BLaER1 treated with 17β-estradiol and CSF1 and Interleukin-3, amounts not matched to agents 10 nM and 100 nM (cell line): Measurements from ENCODE around the gene FAF1.

Experiments used
- H3K27ac ChIP-seq, 11 experiments: shearing (Covaris generic); formaldehyde crosslinking; 2 replicates each; pipeline ENCODE4 v1.8.1; 2022
- H3K27me3 ChIP-seq, 11 experiments: shearing (Covaris generic); formaldehyde crosslinking; 2 replicates each; pipeline ENCODE4 v1.8.1; 2022
- H3K36me3 ChIP-seq, 11 experiments: shearing (Covaris generic); formaldehyde crosslinking; 2 replicates each; pipeline ENCODE4 v1.8.1; 2022
- H3K4me1 ChIP-seq, 10 experiments: shearing (Covaris generic); formaldehyde crosslinking; 2 replicates each; pipeline ENCODE4 v1.8.1; 2022
- H3K4me2 ChIP-seq, 11 experiments: shearing (Covaris generic); formaldehyde crosslinking; 2 replicates each; pipeline ENCODE4 v1.8.1; 2022
- H3K4me3 ChIP-seq, 10 experiments: shearing (Covaris generic); formaldehyde crosslinking; 2 replicates each; pipeline ENCODE4 v1.8.1; 2022
- H3K9ac ChIP-seq, 11 experiments: shearing (Covaris generic); formaldehyde crosslinking; 2 replicates each; pipeline ENCODE4 v1.8.1; 2022
- H3K9me3 ChIP-seq, 11 experiments: shearing (Covaris generic); formaldehyde crosslinking; replicated peaks in 1 of 11; 2 replicates each; pipeline ENCODE4 v1.8.1; 2022
- H4K20me1 ChIP-seq, 11 experiments: shearing (Covaris generic); formaldehyde crosslinking; 2 replicates each; pipeline ENCODE4 v1.8.1; 2022
- Cebpa-rat ChIP-seq, 11 experiments: shearing (Covaris generic); IDR thresholded peaks; 2 replicates each; pipeline ENCODE4 v1.8.1; 2022

The FAF1 gene

GRCh38 chr1:50634251-50634650 lies 325.8 kb downstream of the FAF1 start:
- Histone ChIP-seq H3K9ac (no peak overlapping the region), H3K27ac (no peak overlapping the region), H3K36me3 (no peaks in the 10 kb centered on the region; a peak in 1 of 22 replicates), H3K4me2 (no peak overlapping the region), H3K4me1 (peaks cover 0 to 8% (median 3%) of the 10 kb centered on the region in 10 experiments; a peak in 7 of 20 replicates), H4K20me1 (no peaks in the 10 kb centered on the region; a peak in 1 of 22 replicates), H3K27me3 (no peaks in the 10 kb centered on the region), H3K9me3 (no peaks in the 10 kb centered on the region), H3K4me3 (no peak overlapping the region)
- no peak for TF ChIP-seq Cebpa-rat (IDR thresholded peaks at IDR 0.05)

GRCh38 chr1:50633465-50633864 lies 326.6 kb downstream of the FAF1 start:
- Histone ChIP-seq H4K20me1 (no peaks in the 10 kb centered on the region; a peak in 1 of 22 replicates), H3K9ac (no peak overlapping the region), H3K27me3 (no peaks in the 10 kb centered on the region), H3K4me3 (no peak overlapping the region), H3K9me3 (no peaks in the 10 kb centered on the region), H3K4me1 (peaks cover 0 to 4% (median 1%) of the 10 kb centered on the region in 10 experiments; a peak in 7 of 20 replicates), H3K36me3 (no peaks in the 10 kb centered on the region; a peak in 1 of 22 replicates), H3K27ac (no peak overlapping the region), H3K4me2 (no peak overlapping the region)
- no peak for TF ChIP-seq Cebpa-rat (IDR thresholded peaks at IDR 0.05)

- H3K4me1 ChIP-seq: no peaks in the 10 kb centered on the region
- H3K9ac ChIP-seq: no peak overlapping the region
- no peaks in the 10 kb centered on the region; a peak in 1 of 22 replicates for H4K20me1 ChIP-seq
- H3K9me3 ChIP-seq: no peaks in the 10 kb centered on the region
- H3K27me3 ChIP-seq: no peaks in the 10 kb centered on the region
- no peak for TF ChIP-seq Cebpa-rat (IDR thresholded peaks at IDR 0.05)
- no peak overlapping the region for H3K4me3 ChIP-seq
- no peak overlapping the region for H3K4me2 ChIP-seq
- H3K27ac ChIP-seq: no peak overlapping the region
- no peaks in the 10 kb centered on the region; a peak in 1 of 22 replicates for H3K36me3 ChIP-seq
Measured at GRCh38 chr1:50631161-50631560, 328.9 kb downstream of the FAF1 start.

- H3K9me3 ChIP-seq: peaks cover 9 to 20% (median 15%) of the 10 kb centered on the region in 11 experiments; a peak in 19 of 22 replicates
- peaks cover 0 to 14% (median 8%) of the 10 kb centered on the region in 11 experiments; a peak in 10 of 22 replicates for H3K36me3 ChIP-seq
- H3K4me1 ChIP-seq: peaks cover 0 to 11% (median 2%) of the 10 kb centered on the region in 10 experiments; a peak in 8 of 20 replicates
- no peak for TF ChIP-seq Cebpa-rat (IDR thresholded peaks at IDR 0.05)
- H3K4me3 ChIP-seq: no peak overlapping the region
- no peaks in the 10 kb centered on the region for H3K27me3 ChIP-seq
- H3K27ac ChIP-seq: no peak overlapping the region
- no peaks in the 10 kb centered on the region for H4K20me1 ChIP-seq
- no peak overlapping the region for H3K9ac ChIP-seq
- H3K4me2 ChIP-seq: peak overlapping the region in 3 of 11 experiments; percentile 1 to 30 (median 13); a peak in 2 of 22 replicates
Measured at GRCh38 chr1:50622259-50622658, 337.8 kb downstream of the FAF1 start.

- peaks cover 9 to 20% (median 15%) of the 10 kb centered on the region in 11 experiments; a peak in 19 of 22 replicates for H3K9me3 ChIP-seq
- H3K4me2 ChIP-seq: no peak overlapping the region
- H3K27me3 ChIP-seq: no peaks in the 10 kb centered on the region
- no peak for TF ChIP-seq Cebpa-rat (IDR thresholded peaks at IDR 0.05)
- H3K36me3 ChIP-seq: peaks cover 0 to 14% (median 8%) of the 10 kb centered on the region in 11 experiments; a peak in 10 of 22 replicates
- H3K4me1 ChIP-seq: peaks cover 0 to 11% (median 2%) of the 10 kb centered on the region in 10 experiments; a peak in 8 of 20 replicates
- H3K27ac ChIP-seq: no peak overlapping the region
- H3K9ac ChIP-seq: no peak overlapping the region
- no peak overlapping the region for H3K4me3 ChIP-seq
- no peaks in the 10 kb centered on the region for H4K20me1 ChIP-seq
Measured at GRCh38 chr1:50620680-50621329, 339.3 kb downstream of the FAF1 start.

GRCh38 chr1:50615036-50615750 lies 344.9 kb downstream of the FAF1 start:
- no peak overlapping the region for H3K4me2 ChIP-seq

GRCh38 chr1:50611675-50612074 lies 348.4 kb downstream of the FAF1 start:
- Histone ChIP-seq H3K4me2 (no peak overlapping the region), H3K4me3 (no peak overlapping the region), H4K20me1 (no peaks in the 10 kb centered on the region), H3K27ac (no peak overlapping the region), H3K27me3 (no peaks in the 10 kb centered on the region), H3K9ac (no peak overlapping the region), H3K36me3 (peaks cover 0 to 6% (median 0%) of the 10 kb centered on the region in 11 experiments; a peak in 3 of 22 replicates), H3K9me3 (peaks cover 0 to 7% (median 0%) of the 10 kb centered on the region in 11 experiments; a peak in 2 of 22 replicates), H3K4me1 (no peaks in the 10 kb centered on the region)
- TF ChIP-seq Cebpa-rat (IDR thresholded peaks at IDR 0.05): no peak

More at GRCh38 chr1:50615036-50615750, 344.9 kb downstream of the FAF1 start:
- Histone ChIP-seq H3K4me3 (no peak overlapping the region), H3K4me1 (no peaks in the 10 kb centered on the region), H3K9ac (no peak overlapping the region), H3K27ac (no peak overlapping the region), H4K20me1 (no peaks in the 10 kb centered on the region), H3K36me3 (peaks cover 0 to 14% (median 4%) of the 10 kb centered on the region in 11 experiments; a peak in 7 of 22 replicates), H3K9me3 (peaks cover 9 to 21% (median 14%) of the 10 kb centered on the region in 11 experiments; a peak in 18 of 22 replicates), H3K27me3 (no peaks in the 10 kb centered on the region)
- no peak for TF ChIP-seq Cebpa-rat (IDR thresholded peaks at IDR 0.05)

GRCh38 chr1:50610563-50610962 lies 349.5 kb downstream of the FAF1 start:
- H3K9me3 ChIP-seq: peaks cover 0 to 6% (median 0%) of the 10 kb centered on the region in 11 experiments; a peak in 2 of 22 replicates
- no peak overlapping the region for H3K4me3 ChIP-seq
- no peak overlapping the region for H3K4me2 ChIP-seq
- peaks cover 0 to 6% (median 0%) of the 10 kb centered on the region in 11 experiments; a peak in 3 of 22 replicates for H3K36me3 ChIP-seq
- TF ChIP-seq Cebpa-rat (IDR thresholded peaks at IDR 0.05): no peak
- no peak overlapping the region for H3K27ac ChIP-seq
- H3K9ac ChIP-seq: no peak overlapping the region
- no peaks in the 10 kb centered on the region for H4K20me1 ChIP-seq
- H3K27me3 ChIP-seq: no peaks in the 10 kb centered on the region
- no peaks in the 10 kb centered on the region for H3K4me1 ChIP-seq

GRCh38 chr1:50609508-50609907 lies 350.6 kb downstream of the FAF1 start:
- no peak overlapping the region for H3K4me2 ChIP-seq
- H3K4me1 ChIP-seq: no peaks in the 10 kb centered on the region
- no peak overlapping the region for H3K27ac ChIP-seq
- TF ChIP-seq Cebpa-rat (IDR thresholded peaks at IDR 0.05): no peak
- H3K4me3 ChIP-seq: no peak overlapping the region
- no peaks in the 10 kb centered on the region for H3K9me3 ChIP-seq
- peaks cover 0 to 6% (median 0%) of the 10 kb centered on the region in 11 experiments; a peak in 2 of 22 replicates for H3K36me3 ChIP-seq
- no peak overlapping the region for H3K9ac ChIP-seq
- H3K27me3 ChIP-seq: no peaks in the 10 kb centered on the region
- no peaks in the 10 kb centered on the region for H4K20me1 ChIP-seq
